Measurements from ENCODE around the gene DUOXA2.

DNA sequence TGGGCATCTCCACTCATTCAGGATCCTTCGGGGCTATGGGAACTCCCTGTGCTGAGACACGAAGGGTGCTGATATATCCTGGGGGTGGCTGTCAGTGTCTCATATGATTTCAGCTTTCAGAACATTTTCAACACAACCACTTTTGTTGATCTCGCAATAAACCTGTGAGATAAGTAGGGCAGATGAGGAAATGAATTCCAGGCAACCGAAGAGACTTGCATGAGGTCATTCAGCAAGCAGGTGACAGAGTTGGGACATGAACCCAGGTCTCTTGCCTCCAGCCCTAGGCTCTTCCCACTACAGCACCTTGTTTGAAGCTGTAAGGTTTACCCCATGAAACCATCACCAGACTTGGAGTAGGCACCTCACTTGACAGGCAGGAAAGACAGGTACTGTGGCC is 32.3 kb downstream of the DUOXA2 start:
- no peak for TF ChIP-seq SUZ12 (IDR thresholded peaks at IDR 0.05; ENCODE audit: extremely low read depth, insufficient read depth, insufficient read length)
- no peak for TF ChIP-seq ZNF274 (IDR thresholded peaks at IDR 0.05; ENCODE audit: low read depth, low read length)
- no peak for TF ChIP-seq YY1 (IDR thresholded peaks at IDR 0.05; ENCODE audit: insufficient read depth, insufficient read length)
